Gastroesophageal sphincter (tissue), 4 donors: ENCODE measurements around the gene AKIRIN1. TPM values are rescaled to one million over a fixed set of nuclear protein-coding genes. Genes with fewer than 3 reads are reported as not detected.

Experiments
- ATAC-seq: fragments of 150-250 bp; one replicate; pipeline ENCODE4 v1.9.1; 2016; ENCODE audit warnings: mild to moderate bottlenecking, moderate library complexity
- H3K27ac ChIP-seq, 4 donors: fragments of 200-600 bp; sonication (generic) in 3 of 4; 1 replicate in 3 of 4; 2 replicates in 1 of 4; pipeline ENCODE4 v1.5.1; 2016 to 2019
- H3K27me3 ChIP-seq: fragments of 200-600 bp; sonication (generic); one replicate; pipeline ENCODE4 v1.5.1; 2019
- H3K36me3 ChIP-seq, 2 donors: fragments of 200-600 bp; sonication (generic); one replicate each; pipeline ENCODE4 v1.5.1; 2019; ENCODE audit warnings: control low read depth in 1 of 2
- H3K4me1 ChIP-seq, 3 donors: fragments of 200-600 bp; sonication (generic); 1 replicate in 2 of 3; 2 replicates in 1 of 3; pipeline ENCODE4 v1.5.1; 2016 to 2019; ENCODE audit warnings: control low read depth in 2 of 3
- H3K4me3 ChIP-seq, 2 donors: fragments of 200-600 bp; sonication (generic); one replicate each; pipeline ENCODE4 v1.5.1; 2019; ENCODE audit warnings: mild to moderate bottlenecking in 1 of 2, moderate library complexity in 1 of 2
- H3K9me3 ChIP-seq, 3 donors: fragments of 200-600 bp; sonication (generic); one replicate each; pipeline ENCODE4 v1.5.1; 2017 to 2019; ENCODE audit warnings: control low read depth in 2 of 3
- CTCF ChIP-seq, 4 experiments: fragments of 200-600 bp in 2 of 4; fragments of 450-650 bp in 2 of 4; sonication (generic) in 1 of 4; IDR thresholded peaks; one replicate each; pipeline ENCODE4 v1.5.1; 2017 to 2019; ENCODE audit warnings: antibody characterized with exemption in 4 of 4, mild to moderate bottlenecking in 2 of 4, moderate library complexity in 2 of 4
- EP300 ChIP-seq: sonication (generic); formaldehyde crosslinking; IDR thresholded peaks from one replicate; pipeline ENCODE4 v1.6.1; 2017; ENCODE audit warnings: antibody characterized with exemption, mild to moderate bottlenecking
- POLR2A ChIP-seq, 2 donors: fragments of 450-650 bp; IDR thresholded peaks; one replicate each; pipeline ENCODE4 v1.6.1; 2017; ENCODE audit warnings: antibody characterized with exemption in 2 of 2, mild to moderate bottlenecking in 2 of 2, moderate library complexity in 1 of 2
- POLR2AphosphoS5 ChIP-seq: sonication (generic); formaldehyde crosslinking; IDR thresholded peaks from one replicate; pipeline ENCODE4 v1.6.1; 2017; ENCODE audit warnings: antibody characterized with exemption
- WGBS, 2 donors: methylation state at CpG; one replicate each; pipeline ENCODE4 v1.1.5; 2018; ENCODE audit warnings: low coverage in 1 of 2; 5-methylcytosine and 5-hydroxymethylcytosine counted together
- total RNA-seq, 4 donors: library from RNA; depleted of rRNA; stranded (reverse); fragments of >200 nt; gene quantifications; one replicate each; pipeline ENCODE4 v1.1.0, GENCODE V29; 2016

The AKIRIN1 gene
- total RNA-seq, 4 donors from 2014 or later = 52.5 to 74.3 (median 63.6) TPM

- Histone ChIP-seq H3K36me3 (peaks cover 0 to 90% of the 10 kb centered on the region in 2 donors), H3K9me3 (no peaks in the 10 kb centered on the region), H3K27me3 (no peaks in the 10 kb centered on the region), H3K4me3 (no peak overlapping the region), H3K4me1 (peaks cover 0 to 12% (median 0%) of the 10 kb centered on the region in 3 donors), H3K27ac (no peak overlapping the region)
- TF ChIP-seq POLR2AphosphoS5 (no peak), EP300 (no peak), POLR2A (IDR thresholded peaks at IDR 0.05) (no peak), CTCF (IDR thresholded peaks at IDR 0.05) (no peak)
- ATAC-seq = no peak
- WGBS, 2 donors = 100% methylated on average over 1 of the region's 5 CpGs
Measured at GRCh38 chr1:39036678-39037077, 45.6 kb downstream of the AKIRIN1 start.

DNA sequence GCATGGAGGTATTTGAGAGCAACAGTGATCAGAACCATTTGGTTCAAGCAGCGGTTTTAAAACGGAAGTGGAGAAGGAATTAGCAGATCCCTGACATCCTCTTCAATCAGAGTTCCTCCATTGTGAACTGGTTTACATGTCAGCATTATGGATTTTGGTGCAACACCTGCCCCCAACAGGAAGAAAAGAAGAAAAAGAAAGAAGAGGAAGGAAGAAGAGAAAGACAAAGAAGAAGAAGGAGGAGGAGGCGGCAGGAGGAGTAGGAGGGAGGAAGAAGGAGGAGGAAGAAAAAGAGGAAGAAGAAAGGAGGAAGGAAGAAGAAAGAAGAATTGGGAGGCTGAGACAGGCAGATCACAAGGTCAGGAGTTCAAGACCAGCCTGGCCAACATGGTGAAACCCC lies 52.4 kb downstream of the AKIRIN1 start:
- ATAC-seq = no peak
- peaks cover 0 to 6% (median 0%) of the 10 kb centered on the region in 3 donors for H3K4me1 ChIP-seq
- TF ChIP-seq EP300 (no peak), POLR2A (IDR thresholded peaks at IDR 0.05) (no peak), CTCF (IDR thresholded peaks at IDR 0.05) (no peak), POLR2AphosphoS5 (no peak)
- no peaks in the 10 kb centered on the region for H3K9me3 ChIP-seq
- 80 to 95% methylated on average over 2 to 3 of the region's 3 CpGs for WGBS, 2 donors
- peaks cover 0 to 76% of the 10 kb centered on the region in 2 donors for H3K36me3 ChIP-seq
- H3K27me3 ChIP-seq = no peaks in the 10 kb centered on the region
- H3K4me3 ChIP-seq = no peak overlapping the region
- H3K27ac ChIP-seq = no peak overlapping the region

GRCh38 chr1:39044762-39045161 lies 53.7 kb downstream of the AKIRIN1 start:
- Histone ChIP-seq H3K36me3 (peaks cover 0 to 68% of the 10 kb centered on the region in 2 donors), H3K9me3 (no peaks in the 10 kb centered on the region), H3K27ac (no peak overlapping the region), H3K4me3 (no peak overlapping the region), H3K4me1 (peaks cover 0 to 6% (median 0%) of the 10 kb centered on the region in 3 donors), H3K27me3 (no peaks in the 10 kb centered on the region)
- ATAC-seq = no peak
- WGBS, 2 donors = 83% methylated on average over 1 of the region's 1 CpG
- TF ChIP-seq POLR2A (IDR thresholded peaks at IDR 0.05) (no peak), CTCF (IDR thresholded peaks at IDR 0.05) (no peak), EP300 (no peak), POLR2AphosphoS5 (no peak)

- no peak for TF ChIP-seq EP300
- no peak for TF ChIP-seq CTCF (IDR thresholded peaks at IDR 0.05)
- TF ChIP-seq POLR2A (IDR thresholded peaks at IDR 0.05) = no peak
- TF ChIP-seq POLR2AphosphoS5 = no peak
Measured at GRCh38 chr1:39045231-39045630, 54.2 kb downstream of the AKIRIN1 start.

DNA sequence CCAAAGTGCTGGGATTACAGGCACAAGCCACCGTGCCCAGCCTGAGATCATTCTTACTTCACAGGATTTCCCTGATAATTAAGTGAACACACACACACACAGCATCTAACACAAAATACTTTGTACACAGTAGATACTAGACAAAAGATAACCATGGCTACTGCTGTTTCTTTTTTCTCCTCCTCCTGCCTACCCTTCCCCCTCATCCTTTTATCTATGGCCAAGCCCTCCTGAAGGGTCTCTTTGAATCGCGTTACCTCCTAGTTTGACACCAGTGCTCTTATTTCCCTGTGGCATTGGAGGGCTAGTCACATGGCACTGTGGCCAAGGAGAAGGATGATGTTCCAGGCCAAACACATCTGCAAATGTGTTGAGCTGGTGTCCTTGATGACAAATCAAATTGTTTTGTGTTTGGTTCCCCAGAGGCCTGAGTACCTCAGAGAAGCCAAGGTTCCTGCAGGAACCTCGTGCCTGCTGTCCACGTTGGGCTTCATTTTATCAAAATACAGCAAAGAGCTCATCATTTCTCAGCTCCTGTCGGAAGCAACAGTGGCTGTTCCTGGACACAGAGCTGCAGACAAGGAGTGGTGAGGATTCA lies 55.6 kb downstream of the AKIRIN1 start:
- no peak for ATAC-seq
- H3K27ac ChIP-seq = peak overlapping the region in 3 of 4 donors; percentile 63 to 73 (median 67)
- TF ChIP-seq CTCF (IDR thresholded peaks at IDR 0.05) (no peak), EP300 (no peak), POLR2AphosphoS5 (no peak), POLR2A (IDR thresholded peaks at IDR 0.05) (no peak)
- no peaks in the 10 kb centered on the region for H3K27me3 ChIP-seq
- H3K36me3 ChIP-seq = peaks cover 0 to 60% of the 10 kb centered on the region in 2 donors
- WGBS, 2 donors = 81% methylated on average over 3 of the region's 6 CpGs; no CpG with 5 or more reads in 1 of the 2 donors
- no peak overlapping the region for H3K4me3 ChIP-seq
- peaks cover 0 to 6% (median 0%) of the 10 kb centered on the region in 3 donors for H3K4me1 ChIP-seq
- no peaks in the 10 kb centered on the region for H3K9me3 ChIP-seq

More at GRCh38 chr1:39045231-39045630, 54.2 kb downstream of the AKIRIN1 start:
- no peak overlapping the region for H3K27ac ChIP-seq
- H3K27me3 ChIP-seq = no peaks in the 10 kb centered on the region
- peaks cover 0 to 73% of the 10 kb centered on the region in 2 donors for H3K36me3 ChIP-seq
- no peak overlapping the region for H3K4me3 ChIP-seq
- WGBS, 2 donors = 60 to 68% methylated on average over 1 to 3 of the region's 8 CpGs
- H3K9me3 ChIP-seq = no peaks in the 10 kb centered on the region
- peaks cover 0 to 6% (median 0%) of the 10 kb centered on the region in 3 donors for H3K4me1 ChIP-seq
- ATAC-seq = no peak
